HEK293 (cell line): Measurements from ENCODE around the gene PRKG1.

Experiments used
- CTCF ChIA-PET: fragments of 350-600 bp; formaldehyde crosslinking; extraction: SDS; loops from one replicate; lab custom pipeline; 2021; ENCODE audit warnings: antibody characterized with exemption; lab: Yijun Ruan, JAX
- POLR2A ChIA-PET: fragments of 300-600 bp; formaldehyde crosslinking; extraction: SDS; loops from one replicate; lab custom pipeline; 2020; ENCODE audit warnings: antibody characterized with exemption, inconsistent platforms; lab: Yijun Ruan, JAX
- H3K27ac ChIP-seq: fragments of 200-500 bp; sonication (Bioruptor generic); 2 replicates; pipeline ENCODE4 v1.5.1; 2014; ENCODE audit warnings: low read depth, low read length, control low read depth, inconsistent platforms; ENCODE audit errors: extremely low read depth
- H3K36me3 ChIP-seq, 2 experiments: fragments of 200-500 bp in 1 of 2; sonication (Bioruptor generic) in 1 of 2; 1 replicate in 1 of 2; 2 replicates in 1 of 2; pipeline ENCODE4 v1.5.1; 2014 to 2017; ENCODE audit warnings: inconsistent platforms in 2 of 2, low read length in 2 of 2; ENCODE audit not compliant: control insufficient read depth in 2 of 2, insufficient read depth in 1 of 2
- H3K4me1 ChIP-seq: fragments of 200-500 bp; sonication (Bioruptor generic); 2 replicates; pipeline ENCODE4 v1.5.1; 2014; ENCODE audit warnings: mild to moderate bottlenecking, low read length, inconsistent platforms; ENCODE audit not compliant: control insufficient read depth, insufficient read depth
- H3K4me3 ChIP-seq: 2 replicates; pipeline ENCODE4 v1.5.1; 2011; ENCODE audit warnings: low read depth, mild to moderate bottlenecking, control low read depth, low read length, moderate library complexity
- H3K9me3 ChIP-seq: fragments of 200-500 bp; sonication (Bioruptor generic); 2 replicates; pipeline ENCODE4 v1.5.1; 2014; ENCODE audit warnings: low read depth, low read length, inconsistent platforms; ENCODE audit not compliant: control insufficient read depth, insufficient read depth
- FEZF1 ChIP-seq: fragments of 450-650 bp; formaldehyde crosslinking; IDR thresholded peaks from 2 replicates; pipeline ENCODE4 v1.5.1; 2016; ENCODE audit warnings: missing biosample characterization, missing genetic modification characterization
- GLI2 ChIP-seq: fragments of 450-650 bp; formaldehyde crosslinking; IDR thresholded peaks from 2 replicates; pipeline ENCODE4; 2017; ENCODE audit warnings: missing biosample characterization, missing genetic modification characterization, low read depth, borderline replicate concordance
- KLF10 ChIP-seq: fragments of 450-650 bp; IDR thresholded peaks from 2 replicates; pipeline ENCODE4 v1.5.1; 2018; ENCODE audit warnings: missing biosample characterization, mild to moderate bottlenecking, missing genetic modification characterization
- KLF16 ChIP-seq: fragments of 450-650 bp; formaldehyde crosslinking; IDR thresholded peaks from 2 replicates; pipeline ENCODE4 v1.5.1; 2017; ENCODE audit warnings: missing biosample characterization, missing genetic modification characterization
- KLF7 ChIP-seq: fragments of 450-650 bp; formaldehyde crosslinking; IDR thresholded peaks from 2 replicates; pipeline ENCODE4 v1.5.1; 2016; ENCODE audit warnings: missing biosample characterization, missing genetic modification characterization, borderline replicate concordance
- SP7 ChIP-seq: fragments of 450-650 bp; formaldehyde crosslinking; IDR thresholded peaks from 2 replicates; pipeline ENCODE4 v1.5.1; 2016; ENCODE audit warnings: missing biosample characterization, missing genetic modification characterization
- ZBTB48 ChIP-seq: fragments of 450-650 bp; formaldehyde crosslinking; IDR thresholded peaks from 2 replicates; pipeline ENCODE4 v1.5.1; 2016; ENCODE audit warnings: missing biosample characterization, missing genetic modification characterization
- ZFP3 ChIP-seq: fragments of 450-650 bp; formaldehyde crosslinking; IDR thresholded peaks from 2 replicates; pipeline ENCODE4 v1.5.1; 2016; ENCODE audit warnings: low read depth, missing biosample characterization, missing genetic modification characterization
- ZNF114 ChIP-seq: fragments of 450-650 bp; formaldehyde crosslinking; IDR thresholded peaks from 2 replicates; pipeline ENCODE4 v1.5.0; 2017; ENCODE audit warnings: missing biosample characterization, missing genetic modification characterization
- ZNF16 ChIP-seq: fragments of 450-650 bp; formaldehyde crosslinking; IDR thresholded peaks from 2 replicates; pipeline ENCODE4 v1.5.1; 2016; ENCODE audit warnings: low read depth, missing biosample characterization, missing genetic modification characterization
- ZNF266 ChIP-seq: fragments of 450-650 bp; formaldehyde crosslinking; IDR thresholded peaks from 2 replicates; pipeline ENCODE4 v1.5.1; 2016; ENCODE audit warnings: missing biosample characterization, missing genetic modification characterization, low read depth
- ZNF37A ChIP-seq: fragments of 450-650 bp; IDR thresholded peaks from 2 replicates; pipeline ENCODE4 v1.5.1; 2018; ENCODE audit warnings: missing biosample characterization, missing genetic modification characterization
- ZNF48 ChIP-seq: fragments of 450-650 bp; formaldehyde crosslinking; IDR thresholded peaks from 2 replicates; pipeline ENCODE4 v1.5.1; 2016; ENCODE audit warnings: missing biosample characterization, missing genetic modification characterization
- ZNF510 ChIP-seq: fragments of 450-650 bp; formaldehyde crosslinking; IDR thresholded peaks from 2 replicates; pipeline ENCODE4 v1.5.1; 2018; ENCODE audit warnings: mild to moderate bottlenecking, missing genetic modification characterization, missing biosample characterization; ENCODE audit not compliant: insufficient replicate concordance
- ZNF518A ChIP-seq: fragments of 450-650 bp; formaldehyde crosslinking; conservative IDR thresholded peaks from 2 replicates; pipeline ENCODE4 v1.5.1; 2016; ENCODE audit warnings: low read depth, missing biosample characterization, missing genetic modification characterization
- ZNF658 ChIP-seq: fragments of 450-650 bp; formaldehyde crosslinking; IDR thresholded peaks from 2 replicates; pipeline ENCODE4; 2016; ENCODE audit warnings: missing biosample characterization, missing genetic modification characterization
- ZNF701 ChIP-seq: fragments of 450-650 bp; formaldehyde crosslinking; IDR thresholded peaks from 2 replicates; pipeline ENCODE4 v1.5.1; 2016; ENCODE audit warnings: missing biosample characterization, missing genetic modification characterization
- ZSCAN16 ChIP-seq: fragments of 450-650 bp; formaldehyde crosslinking; IDR thresholded peaks from 2 replicates; pipeline ENCODE4 v1.5.1; 2016; ENCODE audit warnings: missing biosample characterization, missing genetic modification characterization
- ZSCAN30 ChIP-seq: fragments of 450-650 bp; IDR thresholded peaks from 2 replicates; pipeline ENCODE4 v1.5.1; 2018; ENCODE audit warnings: missing biosample characterization, mild to moderate bottlenecking, missing genetic modification characterization, moderate library complexity
- TF ChIP-seq, protein P1 (sequence below): fragments of 450-650 bp; IDR thresholded peaks from 2 replicates; pipeline ENCODE4 v1.5.1; 2018; ENCODE audit warnings: missing biosample characterization, mild to moderate bottlenecking, missing genetic modification characterization
- TF ChIP-seq, protein P2 (sequence below): fragments of 450-650 bp; formaldehyde crosslinking; IDR thresholded peaks from 2 replicates; pipeline ENCODE4 v1.5.1; 2017; ENCODE audit warnings: missing biosample characterization, missing genetic modification characterization

The PRKG1 gene

GRCh38 chr10:51075873-51076229, 1.6 kb downstream of the PRKG1 start:
- H3K36me3 ChIP-seq: no peaks in the 10 kb centered on the region
- H3K9me3 ChIP-seq: no peaks in the 10 kb centered on the region
- H3K27ac ChIP-seq: no peak overlapping the region
- CTCF ChIA-PET: interaction anchor here (0.6 to 1.7 kb wide), 2 partner anchors 218 to 313 kb away, joined by 3 to 7 read pairs; no protein-coding TSS in a partner anchor
- POLR2A ChIA-PET: no interaction called here
- TF ChIP-seq ZNF510 (tag by site-specific recombination) (no peak), ZNF701 (tag by site-specific recombination) (no peak), ZNF266 (tag by site-specific recombination) (no peak), ZNF518A (tag by site-specific recombination) (no peak), ZBTB48 (no peak), ZNF48 (tag by site-specific recombination) (no peak), KLF10 (tag by site-specific recombination) (no peak), ZNF658 (no peak), GLI2 (tag by site-specific recombination) (no peak), SP7 (tag by site-specific recombination) (no peak), ZNF37A (tag by site-specific recombination) (no peak), ZFP3 (tag by site-specific recombination) (no peak), KLF7 (no peak), ZSCAN30 (tag by site-specific recombination) (no peak), ZNF16 (tag by site-specific recombination) (no peak), KLF16 (tag by site-specific recombination) (no peak), ZSCAN16 (no peak)
- TF ChIP-seq, protein P1, sequence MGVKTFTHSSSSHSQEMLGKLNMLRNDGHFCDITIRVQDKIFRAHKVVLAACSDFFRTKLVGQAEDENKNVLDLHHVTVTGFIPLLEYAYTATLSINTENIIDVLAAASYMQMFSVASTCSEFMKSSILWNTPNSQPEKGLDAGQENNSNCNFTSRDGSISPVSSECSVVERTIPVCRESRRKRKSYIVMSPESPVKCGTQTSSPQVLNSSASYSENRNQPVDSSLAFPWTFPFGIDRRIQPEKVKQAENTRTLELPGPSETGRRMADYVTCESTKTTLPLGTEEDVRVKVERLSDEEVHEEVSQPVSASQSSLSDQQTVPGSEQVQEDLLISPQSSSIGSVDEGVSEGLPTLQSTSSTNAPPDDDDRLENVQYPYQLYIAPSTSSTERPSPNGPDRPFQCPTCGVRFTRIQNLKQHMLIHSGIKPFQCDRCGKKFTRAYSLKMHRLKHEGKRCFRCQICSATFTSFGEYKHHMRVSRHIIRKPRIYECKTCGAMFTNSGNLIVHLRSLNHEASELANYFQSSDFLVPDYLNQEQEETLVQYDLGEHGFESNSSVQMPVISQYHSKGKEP (tag by site-specific recombination): no peak
- H3K4me1 ChIP-seq: peaks cover 18% of the 10 kb centered on the region
- no peak overlapping the region for H3K4me3 ChIP-seq

GRCh38 chr10:51076299-51076841, 2.1 kb downstream of the PRKG1 start:
- no peaks in the 10 kb centered on the region for H3K36me3 ChIP-seq
- no peaks in the 10 kb centered on the region for H3K9me3 ChIP-seq
- no peak overlapping the region for H3K4me3 ChIP-seq
- peaks cover 18% of the 10 kb centered on the region for H3K4me1 ChIP-seq
- POLR2A ChIA-PET: no interaction called here
- CTCF ChIA-PET: interaction anchor here (0.6 to 1.7 kb wide), 2 partner anchors 218 to 313 kb away, joined by 3 to 7 read pairs; no protein-coding TSS in a partner anchor
- TF ChIP-seq FEZF1 (tag by site-specific recombination) (peak; percentile 76), ZNF114 (tag by site-specific recombination) (no peak)
- TF ChIP-seq, protein P2, sequence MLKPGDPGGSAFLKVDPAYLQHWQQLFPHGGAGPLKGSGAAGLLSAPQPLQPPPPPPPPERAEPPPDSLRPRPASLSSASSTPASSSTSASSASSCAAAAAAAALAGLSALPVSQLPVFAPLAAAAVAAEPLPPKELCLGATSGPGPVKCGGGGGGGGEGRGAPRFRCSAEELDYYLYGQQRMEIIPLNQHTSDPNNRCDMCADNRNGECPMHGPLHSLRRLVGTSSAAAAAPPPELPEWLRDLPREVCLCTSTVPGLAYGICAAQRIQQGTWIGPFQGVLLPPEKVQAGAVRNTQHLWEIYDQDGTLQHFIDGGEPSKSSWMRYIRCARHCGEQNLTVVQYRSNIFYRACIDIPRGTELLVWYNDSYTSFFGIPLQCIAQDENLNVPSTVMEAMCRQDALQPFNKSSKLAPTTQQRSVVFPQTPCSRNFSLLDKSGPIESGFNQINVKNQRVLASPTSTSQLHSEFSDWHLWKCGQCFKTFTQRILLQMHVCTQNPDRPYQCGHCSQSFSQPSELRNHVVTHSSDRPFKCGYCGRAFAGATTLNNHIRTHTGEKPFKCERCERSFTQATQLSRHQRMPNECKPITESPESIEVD (tag by site-specific recombination): peak; percentile 81
- no peak overlapping the region for H3K27ac ChIP-seq
